HepG2 (cell line): ENCODE measurements around the gene NKX1-1. TPM values are rescaled to one million over a fixed set of nuclear protein-coding genes. Genes with fewer than 3 reads are reported as not detected.

Experiments used
- ATAC-seq: fragments of 200-7000 bp; cut with Tn5 transposase; 3 replicates; pipeline ENCODE4 v1.9.1; 2020; ENCODE audit warnings: mild to moderate bottlenecking, moderate library complexity
- BruUV-seq: library from RNA; stranded (reverse); fragments of 400-500 nt; replicated peaks from 2 replicates; lab custom pipeline; 2021; lab: Mats Ljungman, UMichigan
- CTCF ChIA-PET: fragments of 300-600 bp; formaldehyde crosslinking; extraction: SDS; loops from one replicate; lab custom pipeline; 2021; ENCODE audit warnings: low total read pairs, inconsistent platforms, low intra/inter-chr PET ratio; lab: Yijun Ruan, JAX
- POLR2A ChIA-PET: fragments of 350-600 bp; sonication (Branson Sonifier 250); formaldehyde crosslinking; loops from one replicate; lab custom pipeline; 2020; ENCODE audit warnings: antibody characterized with exemption, inconsistent platforms; lab: Yijun Ruan, JAX
- DNase-seq: peaks from one replicate; pipeline ENCODE4 v3.0.0-alpha.2; 2015; ENCODE audit warnings: low spot score
- FAIRE-seq: peaks from 3 replicates; lab custom pipeline; 2011; peaks lifted over from hg19 to GRCh38; lab: Jason Lieb, UNC
- H2AFZ ChIP-seq: one replicate; pipeline ENCODE4 v1.6.1; 2011; ENCODE audit warnings: low read length, inconsistent platforms
- H3K27ac ChIP-seq: fragments of 300-600 bp; 3 replicates; pipeline ENCODE4 v1.8.0; 2011; ENCODE audit warnings: mixed run types, mild to moderate bottlenecking, mixed read lengths, low read length, inconsistent platforms; ENCODE audit not compliant: insufficient read depth; ENCODE audit errors: extremely low read length
- H3K27me3 ChIP-seq, 2 experiments: fragments of 200-600 bp in 1 of 2; 2 replicates in 1 of 2; 3 replicates in 1 of 2; pipeline versions ENCODE4 v1.6.0 to v1.8.0; 2011; ENCODE audit warnings: low read length in 2 of 2, mild to moderate bottlenecking in 2 of 2, moderate library complexity in 2 of 2, inconsistent platforms in 1 of 2; ENCODE audit not compliant: insufficient read depth in 2 of 2, control insufficient read depth in 1 of 2
- H3K36me3 ChIP-seq, 2 experiments: fragments of 200-600 bp in 1 of 2; replicated peaks in 1 of 2; 2 replicates in 1 of 2; 3 replicates in 1 of 2; pipeline versions ENCODE4 v1.5.1 to v1.8.0; 2011; ENCODE audit warnings: low read length in 2 of 2, inconsistent platforms in 1 of 2; ENCODE audit not compliant: insufficient read depth in 2 of 2, control insufficient read depth in 1 of 2
- H3K4me1 ChIP-seq: 2 replicates; pipeline ENCODE4 v1.5.1; 2012; ENCODE audit warnings: low read length, inconsistent platforms; ENCODE audit not compliant: insufficient read depth
- H3K4me2 ChIP-seq: 2 replicates; pipeline ENCODE4 v1.6.0; 2011; ENCODE audit warnings: low read depth, low read length, inconsistent platforms
- H3K4me3 ChIP-seq, 3 experiments: fragments of 200-600 bp in 1 of 3; sonication (generic), shearing (Covaris generic) in 1 of 3; replicated peaks in 1 of 3; 2 replicates each; pipeline ENCODE4 v1.5.1; 2011 to 2016; ENCODE audit warnings: low read length in 3 of 3, inconsistent platforms in 2 of 3, low read depth in 2 of 3, mild to moderate bottlenecking in 2 of 3, control low read depth in 1 of 3, mixed read lengths in 1 of 3; ENCODE audit not compliant: insufficient read depth in 1 of 3
- H3K79me2 ChIP-seq: one replicate; pipeline ENCODE4 v1.6.1; 2011; ENCODE audit warnings: low read length, inconsistent platforms; ENCODE audit not compliant: insufficient read depth
- H3K9ac ChIP-seq: 2 replicates; pipeline ENCODE4 v1.6.0; 2011; ENCODE audit warnings: mild to moderate bottlenecking, low read depth, low read length, inconsistent platforms; ENCODE audit not compliant: insufficient read depth
- H3K9me3 ChIP-seq: 2 replicates; pipeline ENCODE4 v1.5.1; 2012; ENCODE audit warnings: mild to moderate bottlenecking, low read length
- H4K20me1 ChIP-seq: 2 replicates; pipeline ENCODE4 v1.6.0; 2011; ENCODE audit warnings: inconsistent platforms, mild to moderate bottlenecking, low read length, moderate library complexity; ENCODE audit not compliant: insufficient read depth
- RBFOX2 ChIP-seq: fragments of 200-400 bp; formaldehyde crosslinking; IDR thresholded peaks from 2 replicates; pipeline ENCODE4 v1.6.1; 2017; ENCODE audit warnings: low read depth, mild to moderate bottlenecking, low read length
- RBM22 ChIP-seq: fragments of 200-400 bp; formaldehyde crosslinking; optimal IDR thresholded peaks from 2 replicates; pipeline ENCODE3; 2017; ENCODE audit warnings: mild to moderate bottlenecking, low read length, moderate library complexity
- YY1 ChIP-seq: IDR thresholded peaks from 2 replicates; pipeline ENCODE4 v1.6.1; 2011; ENCODE audit warnings: low read length, low read depth, moderate library complexity, mild to moderate bottlenecking; ENCODE audit not compliant: insufficient read depth, insufficient replicate concordance
- WGBS: methylation state at CpG from one replicate; pipeline ENCODE4 v1.1.6; 2017; ENCODE audit warnings: low lambda C conversion rate; 5-methylcytosine and 5-hydroxymethylcytosine counted together
- in situ Hi-C: cut with HindIII; loops from 2 replicates; pipeline ENCODE4 v1.10.0; 2017; ENCODE audit warnings: low pct_unique_long_range_greater_than_20kb; ENCODE audit not compliant: extremely low pct_ligation_motif_present
- intact Hi-C: fragments of 100-400 bp; cut with micrococcal nuclease; formaldehyde crosslinking; loops from one replicate; pipeline ENCODE4 v1.10.0; 2022; ENCODE audit not compliant: unreplicated experiment
- polyA plus RNA-seq, 8 experiments: library from polyadenylated mRNA; depleted of rRNA in 3 of 8; stranded (reverse) in 7 of 8; unstranded in 1 of 8; fragments of >200 nt; fragmentation: Illumina TruSeq in 4 of 8; extraction: Trizol in 4 of 8; gene quantifications; 2 replicates each; pipeline versions ENCODE4 v1.2.1 to v1.2.3, GENCODE V29; 2011 to 2016; ENCODE audit warnings: low read depth in 4 of 8, missing spikeins in 1 of 8, mixed read lengths in 1 of 8; ENCODE audit not compliant: insufficient read depth in 1 of 8
- total RNA-seq, 5 experiments: library from RNA; depleted of rRNA; stranded (reverse); fragments of >200 nt; fragmentation: Illumina TruSeq; extraction: Trizol; gene quantifications; 2 replicates each; pipeline ENCODE4 v1.2.3, GENCODE V29; 2016; ENCODE audit warnings: low read depth in 1 of 5

NKX1-1 gene
- total and polyA plus RNA-seq, 2 of the 13 experiments (the other 11 are each of a cell fraction or from before 2014, with no cell fraction given), result not detected

GRCh38 chr4:1358421-1359143 is 47.7 kb downstream of the NKX1-1 start:
- intact Hi-C loops (loop anchor here (5.0 kb wide), 1 partner anchor 154 kb away; no protein-coding TSS in a partner anchor), in situ Hi-C loops (loop anchor here (10.0 kb wide), 1 partner anchor 156 kb away; no protein-coding TSS in a partner anchor)
- peaks cover 16% of the 10 kb centered on the region for H3K4me1 ChIP-seq
- H4K20me1 ChIP-seq, result 0 out of 2 replicates have a peak, but pooled peaks cover 3% of the 10 kb centered on the region
- BruUV-seq, result no TSS peak
- H3K4me2 ChIP-seq, result no peak overlapping the region
- H3K4me3 ChIP-seq, result no peak overlapping the region
- CTCF ChIA-PET, result no interaction called here
- peaks cover 3 to 13% of the 10 kb centered on the region in 2 experiments; a peak in 4 of 5 replicates for H3K36me3 ChIP-seq
- H3K9me3 ChIP-seq, result no peaks in the 10 kb centered on the region
- no peak for ATAC-seq
- POLR2A ChIA-PET, result no interaction called here
- no peaks in the 10 kb centered on the region for H3K27me3 ChIP-seq
- TF ChIP-seq RBM22, result no peak
- TF ChIP-seq, all 625 proteins: peak for 0
- DNase-seq (no peak), FAIRE-seq (no peak)
- H2AFZ ChIP-seq, result no peak overlapping the region
- H3K79me2 ChIP-seq, result no peaks in the 10 kb centered on the region
- 98% methylated on average over 38 of the region's 38 CpGs for WGBS
- H3K9ac ChIP-seq, result no peak overlapping the region
- H3K27ac ChIP-seq, result no peak overlapping the region

GRCh38 chr4:1357356-1358248 is 48.6 kb downstream of the NKX1-1 start:
- POLR2A ChIA-PET, result no interaction called here

More at GRCh38 chr4:1357356-1358248, 48.6 kb downstream of the NKX1-1 start:
- Histone ChIP-seq H3K79me2 (no peaks in the 10 kb centered on the region), H3K4me2 (no peak overlapping the region), H3K4me1 (peaks cover 16% of the 10 kb centered on the region), H3K36me3 (peaks cover 6 to 11% of the 10 kb centered on the region in 2 experiments; a peak in 4 of 5 replicates), H4K20me1 (no peaks in the 10 kb centered on the region), H3K4me3 (no peak overlapping the region), H3K27me3 (no peaks in the 10 kb centered on the region), H3K9ac (no peak overlapping the region), H3K27ac (no peak overlapping the region), H2AFZ (no peak overlapping the region), H3K9me3 (no peaks in the 10 kb centered on the region)
- BruUV-seq, result no TSS peak
- ATAC-seq (no peak), DNase-seq (no peak), FAIRE-seq (no peak)
- TF ChIP-seq RBFOX2 (0 out of 2 replicates have a peak, but pooled peaks have one; percentile 32), YY1 (no peak)
- 95% methylated on average over 3 of the region's 27 CpGs for WGBS
- CTCF ChIA-PET, result no interaction called here
- in situ Hi-C loops (loop anchor here (10.0 kb wide), 1 partner anchor 157 kb away; no protein-coding TSS in a partner anchor), intact Hi-C loops (loop anchor here (5.0 kb wide), 1 partner anchor 155 kb away; no protein-coding TSS in a partner anchor)
